IMR-90 (cell line): ENCODE data around the gene CXCR3. TPM values are rescaled to one million over a fixed set of nuclear protein-coding genes. Genes with fewer than 3 reads are reported as not detected.

Source experiments
- ATAC-seq: fragments of 200-7000 bp; cut with Tn5 transposase; 2 replicates; pipeline ENCODE4 v1.9.1; 2020; ENCODE audit warnings: low read depth, mild to moderate bottlenecking, moderate library complexity
- BruUV-seq: library from RNA; stranded (reverse); fragments of 400-500 nt; replicated peaks from 2 replicates; lab custom pipeline; 2021; lab: Mats Ljungman, UMichigan
- CTCF ChIA-PET: fragments of 300-600 bp; formaldehyde crosslinking; extraction: SDS; loops from one replicate; lab custom pipeline; 2021; ENCODE audit warnings: antibody characterized with exemption; lab: Yijun Ruan, JAX
- POLR2A ChIA-PET: fragments of 300-600 bp; sonication (Branson Sonifier 250); formaldehyde crosslinking; loops from one replicate; lab custom pipeline; 2022; ENCODE audit warnings: antibody characterized with exemption; ENCODE audit not compliant: unreplicated experiment; lab: Charles Lee
- DNase-seq: peaks from one replicate; pipeline ENCODE4 v3.0.0; 2013
- H2AFZ ChIP-seq: replicated peaks from 2 replicates; pipeline ENCODE3; 2013; ENCODE audit warnings: low read length, mild to moderate bottlenecking; ENCODE audit not compliant: poor library complexity
- H2AK5ac ChIP-seq: 2 replicates; pipeline ENCODE4 v1.6.1; 2013; ENCODE audit warnings: low read depth, low read length, inconsistent platforms
- H2AK9ac ChIP-seq: replicated peaks from 2 replicates; pipeline ENCODE3; 2013; ENCODE audit warnings: mild to moderate bottlenecking, low read depth, low read length, moderate library complexity; ENCODE audit not compliant: poor library complexity
- H2BK120ac ChIP-seq: 2 replicates; pipeline ENCODE4 v1.6.1; 2013; ENCODE audit warnings: low read depth, low read length, inconsistent platforms
- H2BK15ac ChIP-seq: 3 replicates; pipeline ENCODE4 v1.6.1; 2013; ENCODE audit warnings: low read depth, low read length, inconsistent platforms
- H2BK20ac ChIP-seq: 2 replicates; pipeline ENCODE4 v1.6.1; 2013; ENCODE audit warnings: low read depth, mild to moderate bottlenecking, inconsistent platforms, low read length, moderate library complexity
- H2BK5ac ChIP-seq: 2 replicates; pipeline ENCODE4 v1.6.1; 2013; ENCODE audit warnings: mild to moderate bottlenecking, low read depth, low read length, inconsistent platforms; ENCODE audit not compliant: poor library complexity, severe bottlenecking
- H3K14ac ChIP-seq: replicated peaks from 2 replicates; pipeline ENCODE4 v1.6.1; 2013; ENCODE audit warnings: low read depth, low read length, inconsistent platforms
- H3K18ac ChIP-seq: 2 replicates; pipeline ENCODE4 v1.6.1; 2013; ENCODE audit warnings: low read depth, low read length, control low read depth
- H3K23ac ChIP-seq: 2 replicates; pipeline ENCODE4 v1.6.1; 2013; ENCODE audit warnings: low read depth, low read length, inconsistent platforms
- H3K27ac ChIP-seq: 2 replicates; pipeline ENCODE4 v1.5.1; 2013; ENCODE audit warnings: mild to moderate bottlenecking, control low read depth, low read length; ENCODE audit not compliant: insufficient read depth
- H3K27me3 ChIP-seq: 2 replicates; pipeline ENCODE4 v1.6.1; 2013; ENCODE audit warnings: low read length; ENCODE audit not compliant: control insufficient read depth, insufficient read depth
- H3K36me3 ChIP-seq: 2 replicates; pipeline ENCODE4 v1.6.1; 2013; ENCODE audit warnings: low read length, mixed read lengths; ENCODE audit not compliant: control insufficient read depth, insufficient read depth
- H3K4ac ChIP-seq: 2 replicates; pipeline ENCODE4 v1.6.1; 2013; ENCODE audit warnings: low read depth, low read length, inconsistent platforms
- H3K4me1 ChIP-seq: 2 replicates; pipeline ENCODE4 v1.6.1; 2013; ENCODE audit warnings: low read length, mixed read lengths; ENCODE audit not compliant: control insufficient read depth, insufficient read depth
- H3K4me2 ChIP-seq: 2 replicates; pipeline ENCODE4 v1.6.1; 2013; ENCODE audit warnings: low read depth, mild to moderate bottlenecking, control low read depth, low read length, moderate library complexity
- H3K4me3 ChIP-seq: 2 replicates; pipeline ENCODE4 v1.5.1; 2013; ENCODE audit warnings: low read depth, mild to moderate bottlenecking, control low read depth, low read length, moderate library complexity; ENCODE audit not compliant: insufficient read depth
- H3K56ac ChIP-seq: 2 replicates; pipeline ENCODE4 v1.6.1; 2013; ENCODE audit warnings: low read length, inconsistent platforms; ENCODE audit not compliant: insufficient read depth; ENCODE audit errors: extremely low read depth
- H3K79me1 ChIP-seq, 2 experiments: 2 replicates each; pipeline ENCODE4 v1.6.1; 2013; ENCODE audit warnings: low read length in 2 of 2, inconsistent platforms in 1 of 2, low read depth in 1 of 2
- H3K9ac ChIP-seq: 2 replicates; pipeline ENCODE4 v1.6.1; 2013; ENCODE audit warnings: low read depth, low read length, control low read depth
- H3K9me1 ChIP-seq: 2 replicates; pipeline ENCODE4 v1.6.1; 2013; ENCODE audit warnings: low read length, inconsistent platforms; ENCODE audit not compliant: insufficient read depth
- H3K9me3 ChIP-seq: 2 replicates; pipeline ENCODE4 v1.6.1; 2013; ENCODE audit warnings: low read length; ENCODE audit not compliant: control insufficient read depth, insufficient read depth
- H4K20me1 ChIP-seq: 2 replicates; pipeline ENCODE4 v1.6.1; 2013; ENCODE audit warnings: low read length, inconsistent platforms; ENCODE audit not compliant: insufficient read depth
- H4K5ac ChIP-seq: 2 replicates; pipeline ENCODE4 v1.6.1; 2013; ENCODE audit warnings: mild to moderate bottlenecking, low read depth, low read length, control low read depth
- H4K8ac ChIP-seq, 2 experiments: 2 replicates each; pipeline ENCODE4 v1.6.1; 2013; ENCODE audit warnings: low read depth in 2 of 2, low read length in 2 of 2, control low read depth in 1 of 2, inconsistent platforms in 1 of 2
- H4K91ac ChIP-seq: 2 replicates; pipeline ENCODE4 v1.6.1; 2013; ENCODE audit warnings: low read depth, low read length, inconsistent platforms; ENCODE audit not compliant: insufficient read depth
- BHLHE40 ChIP-seq: fragments of 150-350 bp; IDR thresholded peaks from 2 replicates; pipeline ENCODE4 v1.6.1; 2016; ENCODE audit warnings: mild to moderate bottlenecking, low read depth, low read length
- CEBPB ChIP-seq: IDR thresholded peaks from 2 replicates; pipeline ENCODE4 v1.6.1; 2012; ENCODE audit warnings: low read depth, low read length, improper control_type of control experiment
- CHD1 ChIP-seq: IDR thresholded peaks from 2 replicates; pipeline ENCODE4 v1.6.1; 2012; ENCODE audit warnings: low read depth, low read length, improper control_type of control experiment
- FOS ChIP-seq: fragments of 150-350 bp; IDR thresholded peaks from 2 replicates; pipeline ENCODE4 v1.6.1; 2016; ENCODE audit warnings: low read depth, low read length
- MAFK ChIP-seq: IDR thresholded peaks from 2 replicates; pipeline ENCODE4 v1.6.1; 2012; ENCODE audit warnings: low read depth, low read length, improper control_type of control experiment
- MAZ ChIP-seq: IDR thresholded peaks from 2 replicates; pipeline ENCODE4 v1.6.1; 2012; ENCODE audit warnings: low read depth, mild to moderate bottlenecking, low read length, improper control_type of control experiment, moderate library complexity, borderline replicate concordance
- MXI1 ChIP-seq: IDR thresholded peaks from 2 replicates; pipeline ENCODE4 v1.6.1; 2012; ENCODE audit warnings: low read depth, mild to moderate bottlenecking, low read length, moderate library complexity, borderline replicate concordance
- NFE2L2 ChIP-seq: fragments of 150-350 bp; IDR thresholded peaks from 2 replicates; pipeline ENCODE4 v1.6.1; 2016; ENCODE audit warnings: low read depth, mild to moderate bottlenecking, low read length
- POLR2A ChIP-seq: IDR thresholded peaks from 2 replicates; pipeline ENCODE4 v1.6.1; 2012; ENCODE audit warnings: mild to moderate bottlenecking, low read depth, low read length
- RAD21 ChIP-seq: IDR thresholded peaks from 2 replicates; pipeline ENCODE4 v1.6.1; 2012; ENCODE audit warnings: low read length, improper control_type of control experiment
- RCOR1 ChIP-seq: IDR thresholded peaks from 2 replicates; pipeline ENCODE4 v1.6.1; 2012; ENCODE audit warnings: mild to moderate bottlenecking, low read length, improper control_type of control experiment; ENCODE audit not compliant: insufficient replicate concordance
- RFX5 ChIP-seq: IDR thresholded peaks from 2 replicates; pipeline ENCODE4 v1.8.0; 2012; ENCODE audit warnings: low read depth, mild to moderate bottlenecking, low read length, moderate library complexity
- SMC3 ChIP-seq: fragments of 150-350 bp; IDR thresholded peaks from 2 replicates; pipeline ENCODE4 v1.6.1; 2016; ENCODE audit warnings: low read depth, mild to moderate bottlenecking, antibody characterized with exemption, low read length, moderate library complexity
- WGBS, 2 experiments: methylation state at CpG; one replicate each; pipeline versions ENCODE4 v1.1.5 to v1.1.7; 2013; ENCODE audit warnings: missing lambda C conversion rate in 2 of 2; ENCODE audit not compliant: insufficient read length in 1 of 2; ENCODE audit errors: extremely low coverage in 2 of 2; 5-methylcytosine and 5-hydroxymethylcytosine counted together
- dilution Hi-C: fragments of 300-500 bp; cut with HindIII; formaldehyde crosslinking; loops from one replicate; pipeline ENCODE4 v1.14.3; 2018; ENCODE audit warnings: low sequenced_read_pairs; ENCODE audit not compliant: unreplicated experiment
- in situ Hi-C: fragments of 300-500 bp; cut with MboI; formaldehyde crosslinking; loops from 3 replicates; pipeline ENCODE4 v1.14.3; 2019; ENCODE audit warnings: low sequenced_read_pairs, inconsistent platforms, mixed read lengths
- intact Hi-C: fragments of 100-400 bp; cut with micrococcal nuclease; formaldehyde crosslinking; loops from 2 replicates; pipeline ENCODE4 v1.10.0; 2022
- polyA plus RNA-seq, 3 experiments: library from polyadenylated mRNA; depleted of rRNA; stranded (reverse); fragments of >200 nt; gene quantifications; 2 replicates each; pipeline ENCODE4 v1.2.3, GENCODE V29; 2012; ENCODE audit warnings: low replicate concordance in 1 of 3
- total RNA-seq: library from RNA; depleted of rRNA; stranded (reverse); fragments of >200 nt; gene quantifications from 2 replicates; pipeline ENCODE4 v1.2.3, GENCODE V29; 2012
- TF ChIP-seq, protein P1 (sequence below): conservative IDR thresholded peaks from 2 replicates; pipeline ENCODE4 v1.5.1; 2012; ENCODE audit warnings: mild to moderate bottlenecking, low read depth, low read length, improper control_type of control experiment
- TF ChIP-seq, protein P2 (sequence below): fragments of 150-350 bp; IDR thresholded peaks from 2 replicates; pipeline ENCODE4 v1.6.1; 2016; ENCODE audit warnings: low read depth, mild to moderate bottlenecking, low read length, moderate library complexity, borderline replicate concordance

The CXCR3 gene
- total and polyA plus RNA-seq, 2 of the 4 experiments (the other 2 are of a cell fraction) = not detected

GRCh38 chrX:71667328-71668247 is 49.3 kb upstream of the CXCR3 start, which contains the start of gene LOC101059915:
Gene LOC101059915 (plus strand): TSS chrX:71667546.
- no peak within 1 kb of the TSS for H3K4me3 ChIP-seq
- no peak within 1 kb of the TSS for H3K23ac ChIP-seq
- H3K18ac ChIP-seq = no peak within 1 kb of the TSS
- 86% methylated on average over 37 of the region's 50 CpGs; no CpG with 5 or more reads in 1 of the 2 experiments for WGBS, 2 experiments
- no peaks in the 10 kb centered on the region for H4K20me1 ChIP-seq
- H3K79me1 ChIP-seq = no peaks in the 10 kb centered on the region
- no peak within 1 kb of the TSS for H2AFZ ChIP-seq
- no TSS peak for BruUV-seq
- CTCF ChIA-PET = no interaction called here
- no peaks in the 10 kb centered on the region for H3K4me1 ChIP-seq
- no peak within 1 kb of the TSS for H3K14ac ChIP-seq
- no peak within 1 kb of the TSS for H3K4ac ChIP-seq
- H4K5ac ChIP-seq = no peak within 1 kb of the TSS
- no peak within 1 kb of the TSS for H3K9ac ChIP-seq
- no peak within 1 kb of the TSS for H2BK15ac ChIP-seq
- H3K9me1 ChIP-seq = no peaks in the 10 kb centered on the region
- H3K36me3 ChIP-seq = no peaks in the 10 kb centered on the region
- no peak within 1 kb of the TSS for H3K27ac ChIP-seq
- DNase-seq (no peak), ATAC-seq (no peak)
- no peak within 1 kb of the TSS for H4K8ac ChIP-seq
- H3K9me3 ChIP-seq = peaks cover 2% of the 10 kb centered on the region; the same call in 1 of the 2 replicates
- dilution Hi-C loops (no loop called here), intact Hi-C loops (no loop called here), in situ Hi-C loops (loop anchor here (25.0 kb wide), 1 partner anchor 195 kb away; no protein-coding TSS in a partner anchor)
- POLR2A ChIA-PET = no interaction called here
- H2AK5ac ChIP-seq = no peak within 1 kb of the TSS
- H2BK120ac ChIP-seq = no peak within 1 kb of the TSS
- no peak within 1 kb of the TSS for H4K91ac ChIP-seq
- peaks cover 13% of the 10 kb centered on the region for H3K27me3 ChIP-seq
- no peak within 1 kb of the TSS for H2BK20ac ChIP-seq
- no peak within 1 kb of the TSS for H2BK5ac ChIP-seq
- no peak within 1 kb of the TSS for H3K56ac ChIP-seq
- peak within 1 kb of the TSS; percentile 42 for H2AK9ac ChIP-seq
- no peak within 1 kb of the TSS for H3K4me2 ChIP-seq
- TF ChIP-seq MAZ = no peak
- TF ChIP-seq POLR2A = no peak
- no peak for TF ChIP-seq RCOR1
- TF ChIP-seq BHLHE40 = no peak
- TF ChIP-seq MXI1 = no peak
- TF ChIP-seq NFE2L2 = no peak
- TF ChIP-seq SMC3 = no peak
- TF ChIP-seq, protein P1, sequence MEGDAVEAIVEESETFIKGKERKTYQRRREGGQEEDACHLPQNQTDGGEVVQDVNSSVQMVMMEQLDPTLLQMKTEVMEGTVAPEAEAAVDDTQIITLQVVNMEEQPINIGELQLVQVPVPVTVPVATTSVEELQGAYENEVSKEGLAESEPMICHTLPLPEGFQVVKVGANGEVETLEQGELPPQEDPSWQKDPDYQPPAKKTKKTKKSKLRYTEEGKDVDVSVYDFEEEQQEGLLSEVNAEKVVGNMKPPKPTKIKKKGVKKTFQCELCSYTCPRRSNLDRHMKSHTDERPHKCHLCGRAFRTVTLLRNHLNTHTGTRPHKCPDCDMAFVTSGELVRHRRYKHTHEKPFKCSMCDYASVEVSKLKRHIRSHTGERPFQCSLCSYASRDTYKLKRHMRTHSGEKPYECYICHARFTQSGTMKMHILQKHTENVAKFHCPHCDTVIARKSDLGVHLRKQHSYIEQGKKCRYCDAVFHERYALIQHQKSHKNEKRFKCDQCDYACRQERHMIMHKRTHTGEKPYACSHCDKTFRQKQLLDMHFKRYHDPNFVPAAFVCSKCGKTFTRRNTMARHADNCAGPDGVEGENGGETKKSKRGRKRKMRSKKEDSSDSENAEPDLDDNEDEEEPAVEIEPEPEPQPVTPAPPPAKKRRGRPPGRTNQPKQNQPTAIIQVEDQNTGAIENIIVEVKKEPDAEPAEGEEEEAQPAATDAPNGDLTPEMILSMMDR = no peak
- TF ChIP-seq FOS = no peak
- no peak for TF ChIP-seq RFX5
- no peak for TF ChIP-seq MAFK
- no peak for TF ChIP-seq CEBPB
- TF ChIP-seq CHD1 = no peak
- TF ChIP-seq RAD21 = no peak
- TF ChIP-seq, protein P2, sequence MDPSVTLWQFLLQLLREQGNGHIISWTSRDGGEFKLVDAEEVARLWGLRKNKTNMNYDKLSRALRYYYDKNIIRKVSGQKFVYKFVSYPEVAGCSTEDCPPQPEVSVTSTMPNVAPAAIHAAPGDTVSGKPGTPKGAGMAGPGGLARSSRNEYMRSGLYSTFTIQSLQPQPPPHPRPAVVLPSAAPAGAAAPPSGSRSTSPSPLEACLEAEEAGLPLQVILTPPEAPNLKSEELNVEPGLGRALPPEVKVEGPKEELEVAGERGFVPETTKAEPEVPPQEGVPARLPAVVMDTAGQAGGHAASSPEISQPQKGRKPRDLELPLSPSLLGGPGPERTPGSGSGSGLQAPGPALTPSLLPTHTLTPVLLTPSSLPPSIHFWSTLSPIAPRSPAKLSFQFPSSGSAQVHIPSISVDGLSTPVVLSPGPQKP = no peak
